Stimulated activated CD8-positive, alpha-beta memory T cell treated with anti-CD3 and anti-CD28 coated beads, Interleukin-4, amount 100 ng/mL, for 24 hours (primary cell): ENCODE data around the gene DGKB.
"Not testable (repeated sequence)": the region's sequence is repeated elsewhere in the genome, so short reads cannot be mapped to it uniquely, and the experiment has no call there.

ENCODE experiments used
- DNase-seq: peaks from one replicate; pipeline ENCODE4 v3.0.0-alpha.2; 2020; ENCODE audit warnings: low read depth

The DGKB gene

GRCh38 chr7:14583518-14583917 is 319.0 kb downstream of the DGKB start:
- no peak for DNase-seq

- no peak for DNase-seq
Measured at GRCh38 chr7:14582010-14582409, 320.5 kb downstream of the DGKB start.

GRCh38 chr7:14579971-14580370 is 322.6 kb downstream of the DGKB start:
- DNase-seq, result no peak

- no peak for DNase-seq
Measured at GRCh38 chr7:14576578-14576977, 326.0 kb downstream of the DGKB start.

GRCh38 chr7:14570750-14571607 is 331.6 kb downstream of the DGKB start:
- no peak for DNase-seq

- no peak for DNase-seq
Measured at GRCh38 chr7:14552060-14552459, 350.5 kb downstream of the DGKB start.

GRCh38 chr7:14551310-14551709 is 351.2 kb downstream of the DGKB start:
- DNase-seq, result no peak

GRCh38 chr7:14542624-14543023 is 359.9 kb downstream of the DGKB start:
- DNase-seq, result no peak

- no peak for DNase-seq
Measured at GRCh38 chr7:14521183-14521582, 381.4 kb downstream of the DGKB start.

GRCh38 chr7:14510268-14510667 is 392.3 kb downstream of the DGKB start:
- DNase-seq, result no peak

- DNase-seq, result no peak
Measured at GRCh38 chr7:14507617-14508016, 394.9 kb downstream of the DGKB start.

- DNase-seq, result no peak
Measured at GRCh38 chr7:14505906-14506305, 396.6 kb downstream of the DGKB start.

GRCh38 chr7:14504134-14504533 is 398.4 kb downstream of the DGKB start:
- no peak for DNase-seq

- DNase-seq, result no peak
Measured at GRCh38 chr7:14503623-14504022, 398.9 kb downstream of the DGKB start.

- DNase-seq, result no peak
Measured at GRCh38 chr7:14501436-14501835, 401.1 kb downstream of the DGKB start.

GRCh38 chr7:14497390-14497789 is 405.2 kb downstream of the DGKB start:
- DNase-seq, result no peak

GRCh38 chr7:14495633-14496032 is 406.9 kb downstream of the DGKB start:
- no peak for DNase-seq

GRCh38 chr7:14487701-14488395 is 414.7 kb downstream of the DGKB start:
- DNase-seq, result no peak

- DNase-seq, result no peak
Measured at GRCh38 chr7:14483663-14484062, 418.9 kb downstream of the DGKB start.

GRCh38 chr7:14480281-14480680 is 422.3 kb downstream of the DGKB start:
- DNase-seq, result no peak

- DNase-seq, result no peak
Measured at GRCh38 chr7:14478834-14479510, 423.6 kb downstream of the DGKB start.

- not testable (repeated sequence) for DNase-seq
Measured at GRCh38 chr7:14461716-14462115, 440.8 kb downstream of the DGKB start.

GRCh38 chr7:14458846-14459245 is 443.7 kb downstream of the DGKB start:
- not testable (repeated sequence) for DNase-seq
